Gastrocnemius medialis (tissue), 4 donors: ENCODE measurements around the gene PRR23B.

Source experiments
- POLR2A ChIP-seq, 2 donors: fragments of 450-650 bp; IDR thresholded peaks; one replicate each; pipeline ENCODE4 v1.6.1; 2017; ENCODE audit warnings: antibody characterized with exemption in 2 of 2, mild to moderate bottlenecking in 2 of 2, moderate library complexity in 2 of 2
- TF ChIP-seq, protein P1 (sequence below), 5 experiments: fragments of 450-650 bp in 3 of 5; fragments of 200-600 bp in 2 of 5; sonication (generic) in 2 of 5; IDR thresholded peaks in 4 of 5; conservative IDR thresholded peaks in 1 of 5; 1 replicate in 4 of 5; 2 replicates in 1 of 5; pipeline ENCODE4 v1.5.1; 2016 to 2019; ENCODE audit warnings: antibody characterized with exemption in 5 of 5, mild to moderate bottlenecking in 3 of 5, moderate library complexity in 3 of 5

DNA sequence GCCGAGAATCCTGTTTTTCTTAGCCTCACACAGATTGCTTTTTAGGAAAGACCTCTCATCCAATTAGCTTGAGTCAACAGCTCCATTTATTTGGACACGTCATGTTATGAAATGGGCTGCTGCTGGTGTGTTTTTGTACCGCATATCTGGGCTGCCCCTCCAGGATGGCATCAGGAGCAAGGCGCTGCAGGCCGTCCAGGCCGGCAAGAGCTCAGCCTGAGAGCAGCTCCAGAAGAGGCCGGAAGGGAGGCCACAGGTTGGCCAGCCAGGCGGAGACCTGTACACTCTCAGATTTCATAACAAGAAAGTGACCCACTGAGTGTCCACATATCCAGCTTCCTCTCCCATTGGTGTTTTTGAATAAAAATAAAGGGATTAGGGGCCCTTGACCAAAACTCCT lies 45.4 kb downstream of the PRR23B start:
- TF ChIP-seq, protein P1, sequence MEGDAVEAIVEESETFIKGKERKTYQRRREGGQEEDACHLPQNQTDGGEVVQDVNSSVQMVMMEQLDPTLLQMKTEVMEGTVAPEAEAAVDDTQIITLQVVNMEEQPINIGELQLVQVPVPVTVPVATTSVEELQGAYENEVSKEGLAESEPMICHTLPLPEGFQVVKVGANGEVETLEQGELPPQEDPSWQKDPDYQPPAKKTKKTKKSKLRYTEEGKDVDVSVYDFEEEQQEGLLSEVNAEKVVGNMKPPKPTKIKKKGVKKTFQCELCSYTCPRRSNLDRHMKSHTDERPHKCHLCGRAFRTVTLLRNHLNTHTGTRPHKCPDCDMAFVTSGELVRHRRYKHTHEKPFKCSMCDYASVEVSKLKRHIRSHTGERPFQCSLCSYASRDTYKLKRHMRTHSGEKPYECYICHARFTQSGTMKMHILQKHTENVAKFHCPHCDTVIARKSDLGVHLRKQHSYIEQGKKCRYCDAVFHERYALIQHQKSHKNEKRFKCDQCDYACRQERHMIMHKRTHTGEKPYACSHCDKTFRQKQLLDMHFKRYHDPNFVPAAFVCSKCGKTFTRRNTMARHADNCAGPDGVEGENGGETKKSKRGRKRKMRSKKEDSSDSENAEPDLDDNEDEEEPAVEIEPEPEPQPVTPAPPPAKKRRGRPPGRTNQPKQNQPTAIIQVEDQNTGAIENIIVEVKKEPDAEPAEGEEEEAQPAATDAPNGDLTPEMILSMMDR (IDR thresholded peaks at IDR 0.05 in 4 of 5, conservative IDR thresholded peaks at IDR 0.05 in 1 of 5): no peak
- no peak for TF ChIP-seq POLR2A (IDR thresholded peaks at IDR 0.05)
